GM12801 (cell line): ENCODE results near the gene CPE.

Experiments
- TF ChIP-seq, protein P1 (sequence below): IDR thresholded peaks from one replicate; pipeline ENCODE4 v1.5.1; 2011; ENCODE audit warnings: control low read depth; ENCODE audit not compliant: insufficient read length; ENCODE audit errors: extremely low read depth

The CPE gene

GRCh38 chr4:165506849-165507248 lies 128.0 kb downstream of the CPE start:
- TF ChIP-seq, protein P1, sequence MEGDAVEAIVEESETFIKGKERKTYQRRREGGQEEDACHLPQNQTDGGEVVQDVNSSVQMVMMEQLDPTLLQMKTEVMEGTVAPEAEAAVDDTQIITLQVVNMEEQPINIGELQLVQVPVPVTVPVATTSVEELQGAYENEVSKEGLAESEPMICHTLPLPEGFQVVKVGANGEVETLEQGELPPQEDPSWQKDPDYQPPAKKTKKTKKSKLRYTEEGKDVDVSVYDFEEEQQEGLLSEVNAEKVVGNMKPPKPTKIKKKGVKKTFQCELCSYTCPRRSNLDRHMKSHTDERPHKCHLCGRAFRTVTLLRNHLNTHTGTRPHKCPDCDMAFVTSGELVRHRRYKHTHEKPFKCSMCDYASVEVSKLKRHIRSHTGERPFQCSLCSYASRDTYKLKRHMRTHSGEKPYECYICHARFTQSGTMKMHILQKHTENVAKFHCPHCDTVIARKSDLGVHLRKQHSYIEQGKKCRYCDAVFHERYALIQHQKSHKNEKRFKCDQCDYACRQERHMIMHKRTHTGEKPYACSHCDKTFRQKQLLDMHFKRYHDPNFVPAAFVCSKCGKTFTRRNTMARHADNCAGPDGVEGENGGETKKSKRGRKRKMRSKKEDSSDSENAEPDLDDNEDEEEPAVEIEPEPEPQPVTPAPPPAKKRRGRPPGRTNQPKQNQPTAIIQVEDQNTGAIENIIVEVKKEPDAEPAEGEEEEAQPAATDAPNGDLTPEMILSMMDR = no peak

DNA sequence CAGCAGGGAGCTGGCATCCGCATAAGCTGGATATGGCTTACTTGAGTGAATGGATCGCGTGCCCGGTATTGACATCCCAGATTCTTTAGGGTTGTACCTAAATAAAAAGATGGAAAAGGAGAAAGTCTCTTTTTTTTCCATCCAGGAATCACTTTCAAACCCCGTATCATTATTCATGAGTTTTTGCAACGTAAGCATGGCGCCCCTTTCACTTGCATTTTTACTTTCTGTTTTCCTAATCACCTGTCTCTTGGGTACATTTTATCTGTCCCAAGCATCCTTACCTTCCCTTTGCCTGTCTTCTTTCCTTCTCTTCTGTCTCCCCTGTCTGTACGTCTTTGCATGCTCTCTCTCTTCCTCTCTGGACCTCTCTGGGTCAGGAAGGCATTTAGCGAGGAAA lies 128.6 kb downstream of the CPE start:
- TF ChIP-seq, protein P1 = no peak

GRCh38 chr4:165508372-165509120 lies 129.7 kb downstream of the CPE start:
- TF ChIP-seq, protein P1 = no peak

- TF ChIP-seq, protein P1 = no peak
These were observed 133.6 kb downstream of the CPE start for GRCh38 chr4:165512424-165512823.

DNA sequence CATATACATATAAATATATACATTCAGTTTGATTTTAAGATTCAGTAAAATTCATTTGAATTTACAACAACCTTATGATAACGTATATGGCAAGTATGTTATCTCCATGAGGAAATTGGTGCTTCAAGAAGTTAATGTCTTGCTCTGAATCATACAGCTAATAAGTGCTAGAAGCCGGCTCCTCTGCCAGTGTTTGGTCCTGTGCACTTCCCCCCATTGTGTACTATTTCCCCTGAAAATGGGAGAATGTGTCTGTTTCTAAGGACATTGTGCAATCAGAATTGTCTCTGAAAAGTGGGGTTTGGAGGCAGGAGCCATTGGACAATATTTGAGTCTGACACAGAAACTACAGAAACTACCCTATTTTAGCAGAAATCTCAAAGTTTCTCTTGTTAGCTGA lies 135.9 kb downstream of the CPE start:
- TF ChIP-seq, protein P1 = no peak

GRCh38 chr4:165515201-165515600 lies 136.4 kb downstream of the CPE start:
- TF ChIP-seq, protein P1 = no peak

DNA sequence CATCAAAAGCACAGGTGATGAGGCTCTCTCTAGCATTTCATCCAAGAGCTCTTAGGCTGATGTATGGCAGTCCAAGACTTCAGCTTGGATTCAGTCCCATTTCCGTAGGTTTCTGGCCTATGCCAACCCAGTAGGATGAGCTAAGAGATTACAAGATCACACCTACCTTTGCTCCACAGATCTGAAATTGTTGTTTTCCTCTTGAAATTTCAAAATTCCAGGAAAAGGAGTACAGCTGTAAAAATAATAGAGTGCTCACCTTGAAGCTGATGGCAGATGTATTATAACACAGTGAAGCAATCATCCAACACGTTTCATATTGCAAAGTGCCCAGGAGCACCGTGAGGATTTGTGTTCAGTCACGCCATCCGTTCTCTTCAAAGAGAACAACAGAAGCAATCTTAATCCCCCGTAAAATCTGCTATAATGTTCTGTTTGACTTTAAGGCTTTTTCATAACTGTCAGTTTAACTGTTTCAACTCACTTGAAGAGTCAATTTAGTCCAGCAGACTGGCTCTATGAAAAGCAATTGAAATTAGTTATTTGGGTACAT lies 137.5 kb downstream of the CPE start:
- TF ChIP-seq, protein P1 = no peak
